Mucosa of descending colon (tissue), 3 donors: ENCODE results near the gene CXCL14. TPM values are rescaled to one million over a fixed set of nuclear protein-coding genes. Genes with fewer than 3 reads are reported as not detected.

Source experiments
- ATAC-seq: fragments of 200-7000 bp; cut with Tn5 transposase; one replicate; pipeline ENCODE4 v1.9.1; 2020; ENCODE audit warnings: mild to moderate bottlenecking, moderate library complexity
- DNase-seq, 3 donors: peaks; one replicate each; pipeline ENCODE4 v3.0.0-alpha.2; 2020
- H3K36me3 ChIP-seq: fragments of 200-600 bp; one replicate; pipeline ENCODE4 v1.8.0; 2021; ENCODE audit warnings: low read depth, mild to moderate bottlenecking
- H3K4me1 ChIP-seq: fragments of 200-600 bp; one replicate; pipeline ENCODE4 v1.8.0; 2021; ENCODE audit warnings: low read depth, mild to moderate bottlenecking
- H3K4me3 ChIP-seq: fragments of 200-600 bp; one replicate; pipeline ENCODE4 v1.8.0; 2021; ENCODE audit warnings: mild to moderate bottlenecking
- H3K9me3 ChIP-seq: fragments of 200-600 bp; one replicate; pipeline ENCODE4 v1.8.0; 2021; ENCODE audit warnings: mild to moderate bottlenecking
- intact Hi-C, 2 donors: fragments of 100-400 bp; cut with DNase I in 1 of 2; cut with micrococcal nuclease in 1 of 2; formaldehyde crosslinking; loops; one replicate each; pipeline versions ENCODE4 v1.11.0 to v1.11.1; 2022; cut with DNase I, micrococcal nuclease
- total RNA-seq, 3 donors: library from RNA; stranded (reverse); fragmentation: NEBNext Ultra II Directional in 2 of 3; extraction: Animal tissue kit (Norgen Biotek cat#: 25700) in 2 of 3; gene quantifications; one replicate each; pipeline versions ENCODE4 v1.2.1 to v1.2.4, GENCODE V29; 2021 to 2023
- TF ChIP-seq, protein P1 (sequence below): fragments of 200-600 bp; IDR thresholded peaks from one replicate; pipeline ENCODE4 v1.8.0; 2022; ENCODE audit warnings: antibody characterized with exemption, mild to moderate bottlenecking
- donor health status: DM: no; HTN: no; CAD: no; lungs with moderate emphysema.
- donor health status: DM: no; HTN: no; CAD: no.
- donor health status: DM: no; HTN: yes; CAD: no.

The CXCL14 gene
- total RNA-seq, 3 donors from 2014 or later, result 16.7 to 61.6 (median 24.2) TPM

- intact Hi-C loops, result no loop called here
- TF ChIP-seq, protein P1, sequence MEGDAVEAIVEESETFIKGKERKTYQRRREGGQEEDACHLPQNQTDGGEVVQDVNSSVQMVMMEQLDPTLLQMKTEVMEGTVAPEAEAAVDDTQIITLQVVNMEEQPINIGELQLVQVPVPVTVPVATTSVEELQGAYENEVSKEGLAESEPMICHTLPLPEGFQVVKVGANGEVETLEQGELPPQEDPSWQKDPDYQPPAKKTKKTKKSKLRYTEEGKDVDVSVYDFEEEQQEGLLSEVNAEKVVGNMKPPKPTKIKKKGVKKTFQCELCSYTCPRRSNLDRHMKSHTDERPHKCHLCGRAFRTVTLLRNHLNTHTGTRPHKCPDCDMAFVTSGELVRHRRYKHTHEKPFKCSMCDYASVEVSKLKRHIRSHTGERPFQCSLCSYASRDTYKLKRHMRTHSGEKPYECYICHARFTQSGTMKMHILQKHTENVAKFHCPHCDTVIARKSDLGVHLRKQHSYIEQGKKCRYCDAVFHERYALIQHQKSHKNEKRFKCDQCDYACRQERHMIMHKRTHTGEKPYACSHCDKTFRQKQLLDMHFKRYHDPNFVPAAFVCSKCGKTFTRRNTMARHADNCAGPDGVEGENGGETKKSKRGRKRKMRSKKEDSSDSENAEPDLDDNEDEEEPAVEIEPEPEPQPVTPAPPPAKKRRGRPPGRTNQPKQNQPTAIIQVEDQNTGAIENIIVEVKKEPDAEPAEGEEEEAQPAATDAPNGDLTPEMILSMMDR, result no peak
- H3K36me3 ChIP-seq, result no peaks in the 10 kb centered on the region
- ATAC-seq (no peak), DNase-seq (no peak)
- no peaks in the 10 kb centered on the region for H3K9me3 ChIP-seq
- no peaks in the 10 kb centered on the region for H3K4me1 ChIP-seq
- H3K4me3 ChIP-seq, result no peak overlapping the region
Observed at GRCh38 chr5:135584276-135584675, 5.5 kb upstream of the CXCL14 start.

- Histone ChIP-seq H3K4me1 (no peaks in the 10 kb centered on the region), H3K4me3 (no peak overlapping the region), H3K9me3 (no peaks in the 10 kb centered on the region), H3K36me3 (no peaks in the 10 kb centered on the region)
- DNase-seq (no peak), ATAC-seq (no peak)
- TF ChIP-seq, protein P1, result no peak
- intact Hi-C loops, result no loop called here
Observed at GRCh38 chr5:135582099-135582781, 3.4 kb upstream of the CXCL14 start.

DNA sequence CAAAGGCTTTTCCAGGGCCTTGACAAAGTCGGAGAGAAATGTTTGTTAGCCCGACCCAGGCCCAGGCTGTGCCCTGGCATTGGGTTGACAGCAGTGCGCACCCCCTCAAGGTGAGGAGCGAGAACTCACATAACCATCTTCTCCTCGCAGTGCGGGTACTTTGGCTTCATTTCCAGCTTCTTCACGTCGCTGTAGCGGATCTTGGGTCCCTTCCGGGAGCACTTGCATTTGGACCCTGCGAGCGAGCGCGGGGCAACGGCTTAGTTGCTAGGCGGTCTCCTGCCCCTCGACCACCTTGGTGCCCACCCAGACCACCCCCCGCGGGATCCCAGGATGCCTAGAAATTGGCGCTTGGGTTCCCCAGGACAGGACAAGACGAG is 496 bp downstream of the CXCL14 start:
- no peak for ATAC-seq
- no peaks in the 10 kb centered on the region for H3K36me3 ChIP-seq
- no peak overlapping the region for H3K4me3 ChIP-seq
- TF ChIP-seq, protein P1, result no peak
- DNase-seq, result no peak
- intact Hi-C loops, result no loop called here
- no peaks in the 10 kb centered on the region for H3K4me1 ChIP-seq
- no peaks in the 10 kb centered on the region for H3K9me3 ChIP-seq

GRCh38 chr5:135577421-135577820 is 1.4 kb downstream of the CXCL14 start:
- H3K36me3 ChIP-seq, result no peaks in the 10 kb centered on the region
- intact Hi-C loops, result no loop called here
- TF ChIP-seq, protein P1, result no peak
- H3K9me3 ChIP-seq, result no peaks in the 10 kb centered on the region
- DNase-seq (no peak), ATAC-seq (no peak)
- H3K4me1 ChIP-seq, result no peaks in the 10 kb centered on the region
- H3K4me3 ChIP-seq, result no peak overlapping the region

- no peak for DNase-seq
- TF ChIP-seq, protein P1, result no peak
- Histone ChIP-seq H3K9me3 (no peaks in the 10 kb centered on the region), H3K4me3 (no peak overlapping the region), H3K36me3 (no peaks in the 10 kb centered on the region), H3K4me1 (no peaks in the 10 kb centered on the region)
- no peak for ATAC-seq
- intact Hi-C loops, result no loop called here
Observed at GRCh38 chr5:135576075-135576599, 2.7 kb downstream of the CXCL14 start.

GRCh38 chr5:135574493-135574892 is 4.3 kb downstream of the CXCL14 start:
- H3K9me3 ChIP-seq, result no peaks in the 10 kb centered on the region
- intact Hi-C loops, result no loop called here
- H3K36me3 ChIP-seq, result no peaks in the 10 kb centered on the region
- no peak overlapping the region for H3K4me3 ChIP-seq
- ATAC-seq (no peak), DNase-seq (no peak)
- TF ChIP-seq, protein P1, result no peak
- H3K4me1 ChIP-seq, result no peaks in the 10 kb centered on the region
